NOMO-1 treated with dmso at 0.1 percent for 144 hours (cell line): Measurements from ENCODE around the gene MED27.

ENCODE experiments used
- DNase-seq: peaks from one replicate; lab custom pipeline; 2025; ENCODE audit not compliant: unreplicated experiment; lab: John Stamatoyannopoulos, UW

MED27 gene

DNA sequence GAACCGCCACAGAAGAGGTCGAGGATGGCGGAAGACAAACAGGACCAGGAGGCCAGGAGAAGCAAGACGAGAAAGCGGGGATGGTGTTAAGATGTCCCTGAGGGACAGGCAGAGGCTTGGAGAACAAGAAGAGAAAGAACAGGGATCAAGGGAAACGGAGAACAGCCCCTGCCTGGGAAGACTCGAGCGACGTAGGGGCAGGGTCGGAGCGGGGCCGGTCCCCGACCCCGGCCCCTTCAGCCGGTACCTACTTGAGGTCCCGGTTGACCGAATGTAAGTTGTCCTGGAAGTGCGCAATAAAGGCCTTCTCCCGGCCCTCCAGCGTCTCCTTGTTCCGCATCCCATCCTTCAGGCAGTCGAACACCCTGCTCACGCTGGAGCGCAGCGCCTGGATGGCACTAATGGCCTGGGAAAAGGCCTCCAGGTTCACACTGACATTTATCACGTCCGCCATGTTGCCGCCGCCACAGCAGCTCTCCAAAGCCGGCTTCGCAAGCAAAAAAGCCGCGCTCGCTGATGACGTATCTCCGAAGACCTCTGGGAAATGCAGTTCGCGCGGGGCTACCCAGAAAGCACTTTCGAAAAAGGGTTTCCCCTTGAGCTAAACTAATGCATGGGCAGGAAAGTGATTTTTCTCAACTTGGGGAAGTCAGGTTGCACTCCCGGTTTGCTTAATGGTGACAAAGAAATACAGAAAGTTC is at the start of gene MED27:
MED27 (minus strand) TSS at position 477 of the 701 bp plus-strand sequence; CDS start at position 454, 23 bp downstream.
- peak; percentile 78 for DNase-seq

- no peak for DNase-seq
Measured at GRCh38 chr9:132127888-132128534, 48.3 kb upstream of the MED27 start.

GRCh38 chr9:132126680-132127236 is 47.1 kb upstream of the MED27 start:
- DNase-seq: no peak

DNA sequence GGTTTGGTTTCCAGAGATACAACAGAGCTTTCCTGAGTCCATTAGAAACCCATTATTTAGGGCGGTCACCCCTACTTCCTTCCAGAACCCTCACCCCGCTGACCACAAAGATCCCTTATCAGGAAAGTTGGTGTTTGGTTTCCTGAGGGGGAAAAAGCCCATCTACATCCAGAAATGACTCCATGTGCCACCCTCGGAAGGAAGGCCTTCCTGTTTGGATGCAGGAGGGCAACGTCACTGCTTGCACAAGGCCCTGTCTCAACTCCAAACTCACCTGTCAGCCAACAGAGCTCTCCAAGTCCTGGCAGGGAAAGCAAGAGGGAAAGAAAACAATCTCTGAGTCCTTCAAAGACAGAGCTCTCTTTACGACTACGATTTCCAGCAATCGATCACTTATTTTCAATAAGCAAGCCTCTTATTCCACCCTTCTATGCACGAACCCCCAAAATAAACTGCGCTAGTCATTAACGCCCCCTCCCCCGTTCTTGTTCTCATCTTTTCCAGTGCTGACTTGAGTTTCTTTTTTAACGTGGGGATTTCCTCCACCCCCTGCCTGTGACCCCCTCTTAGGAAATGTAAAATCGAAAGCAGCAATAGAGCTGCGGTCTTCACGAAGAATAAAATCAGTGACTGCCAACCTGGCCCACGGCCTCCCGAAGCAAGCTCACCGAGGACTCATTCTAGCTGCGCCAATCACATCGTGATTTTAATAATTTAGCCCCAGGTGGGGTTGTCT is 46.4 kb upstream of the MED27 start:
- no peak for DNase-seq

GRCh38 chr9:132125361-132125760 is 45.7 kb upstream of the MED27 start:
- no peak for DNase-seq

DNA sequence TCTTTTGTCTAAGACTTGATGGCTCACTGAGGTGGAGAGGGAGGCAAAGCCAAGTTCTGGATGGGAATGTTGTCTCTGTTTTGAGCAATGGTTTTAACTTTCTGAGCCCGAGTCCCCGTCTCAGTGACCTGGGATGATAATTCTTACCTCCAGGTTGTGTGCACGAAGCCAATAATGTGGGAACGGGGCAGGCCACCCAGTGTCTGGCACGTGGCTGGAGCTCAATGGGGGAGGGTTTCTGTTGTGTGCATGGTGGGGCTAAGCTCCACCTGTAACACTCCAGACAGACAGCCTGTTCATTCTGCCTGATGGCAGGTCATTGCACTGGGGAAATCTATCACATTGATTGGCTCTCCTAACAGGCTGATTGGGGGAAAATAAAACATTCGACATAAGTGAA is 45.1 kb upstream of the MED27 start:
- DNase-seq: no peak

- DNase-seq: no peak
Measured at GRCh38 chr9:132121021-132121420, 41.4 kb upstream of the MED27 start.

DNA sequence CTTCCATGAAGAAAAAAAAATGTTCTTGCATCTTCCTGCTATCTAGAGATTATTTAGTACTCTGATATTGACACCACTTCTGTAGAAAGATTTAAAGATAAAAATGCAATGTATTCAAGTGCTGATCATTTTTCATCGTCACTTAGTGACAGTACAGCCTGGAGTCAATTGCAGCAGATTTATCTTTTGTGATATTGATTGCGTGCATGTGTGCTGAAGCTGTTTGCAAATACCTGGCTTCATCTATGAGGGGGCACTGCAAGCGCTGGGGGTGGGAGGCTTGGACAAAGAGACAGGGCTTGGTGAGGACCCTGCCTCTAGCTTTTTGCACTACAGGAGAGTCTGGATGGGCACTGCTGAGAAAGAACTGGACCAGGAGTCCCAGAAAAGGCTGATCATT is 38.0 kb upstream of the MED27 start:
- DNase-seq: no peak

DNA sequence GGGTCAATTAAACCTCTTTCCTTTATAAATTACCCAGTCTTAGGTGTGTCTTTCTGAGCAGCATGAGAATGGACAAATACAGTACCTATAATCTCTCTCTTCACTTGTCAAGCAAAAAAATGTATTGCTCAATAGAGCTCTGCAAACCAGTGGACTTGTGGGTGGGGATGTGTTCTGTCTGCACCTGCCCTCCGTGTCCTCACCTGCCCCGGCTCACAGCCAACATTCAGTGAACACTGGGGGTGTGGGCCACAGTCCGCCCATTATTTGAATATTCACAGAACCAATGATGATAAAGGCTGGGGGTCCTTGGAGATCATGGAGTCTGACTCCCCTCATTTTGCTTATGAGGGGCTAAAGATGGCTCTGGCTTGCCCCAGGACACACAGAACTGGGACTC is 36.9 kb upstream of the MED27 start:
- no peak for DNase-seq

- DNase-seq: peak; percentile 6
Measured at GRCh38 chr9:132114102-132114707, 34.5 kb upstream of the MED27 start.

DNA sequence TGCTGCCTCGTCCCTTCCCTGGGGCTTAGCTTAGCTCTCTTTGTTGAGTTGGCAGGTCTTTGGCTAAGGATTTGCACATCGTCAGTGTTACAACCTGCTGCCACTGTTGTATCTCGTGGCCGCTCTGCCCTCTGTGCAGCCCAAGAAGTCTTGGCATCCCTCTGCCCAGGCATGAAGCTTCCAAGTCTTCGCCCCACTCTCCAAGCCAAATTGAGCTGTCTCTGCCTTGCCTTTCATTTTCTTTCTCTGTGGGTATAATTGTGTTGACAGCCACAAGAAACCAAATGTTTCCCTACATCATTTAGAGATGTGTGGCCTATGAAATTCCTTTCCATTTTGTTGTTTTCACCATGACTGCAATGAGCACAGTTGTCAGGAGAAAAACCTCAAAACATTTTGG is 29.6 kb upstream of the MED27 start:
- no peak for DNase-seq

DNA sequence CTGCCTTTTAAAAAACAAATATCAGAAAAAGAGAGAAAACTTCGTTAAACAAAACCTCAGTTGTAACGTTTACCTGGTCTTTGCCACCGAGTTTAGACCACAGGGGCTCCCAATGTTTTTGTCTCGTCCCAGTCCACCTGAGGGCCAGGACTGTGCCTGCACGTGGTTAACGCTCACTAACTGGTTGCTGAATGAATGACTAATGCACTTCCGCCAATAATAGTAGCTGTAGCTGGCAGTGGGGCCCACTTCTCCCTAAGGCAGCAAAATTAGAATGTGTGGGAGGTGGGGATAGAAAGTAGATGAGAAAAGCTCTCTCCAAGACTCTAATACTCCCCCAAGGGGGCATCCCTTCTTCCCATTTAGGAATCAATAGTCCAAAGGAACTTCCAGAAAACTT is 29.1 kb upstream of the MED27 start:
- DNase-seq: no peak

DNA sequence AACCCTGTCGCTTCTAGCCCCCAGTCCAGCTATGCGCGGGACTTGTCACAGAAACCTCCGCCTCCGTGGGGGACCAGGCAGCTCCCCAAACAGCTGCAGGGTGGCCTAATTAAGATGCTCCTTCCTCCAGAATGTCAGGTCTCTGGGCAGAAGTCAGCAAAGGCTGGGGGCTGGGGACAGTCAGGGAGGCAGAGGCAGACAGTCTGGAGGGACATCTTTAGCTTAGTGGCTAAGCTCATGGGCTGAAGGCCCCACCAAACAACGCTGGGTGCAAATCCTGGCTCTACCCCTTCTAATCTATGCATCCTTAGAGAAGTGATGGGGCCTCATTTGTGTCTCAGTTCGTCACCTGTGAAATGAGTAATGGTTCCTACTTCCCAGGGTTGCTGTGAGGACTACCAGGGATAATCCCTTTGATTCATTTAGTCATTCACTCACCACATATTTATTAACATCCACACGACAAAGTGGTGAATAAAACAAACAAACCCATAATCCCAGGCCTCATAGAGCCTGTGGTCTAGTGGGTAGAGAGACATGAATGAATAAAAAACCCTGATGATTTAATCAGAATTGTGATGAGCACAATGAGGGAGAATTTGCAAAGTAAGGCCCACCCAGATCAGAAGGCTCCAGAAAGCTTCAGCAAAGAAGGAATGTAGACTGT is 20.2 kb upstream of the MED27 start:
- DNase-seq: no peak

DNA sequence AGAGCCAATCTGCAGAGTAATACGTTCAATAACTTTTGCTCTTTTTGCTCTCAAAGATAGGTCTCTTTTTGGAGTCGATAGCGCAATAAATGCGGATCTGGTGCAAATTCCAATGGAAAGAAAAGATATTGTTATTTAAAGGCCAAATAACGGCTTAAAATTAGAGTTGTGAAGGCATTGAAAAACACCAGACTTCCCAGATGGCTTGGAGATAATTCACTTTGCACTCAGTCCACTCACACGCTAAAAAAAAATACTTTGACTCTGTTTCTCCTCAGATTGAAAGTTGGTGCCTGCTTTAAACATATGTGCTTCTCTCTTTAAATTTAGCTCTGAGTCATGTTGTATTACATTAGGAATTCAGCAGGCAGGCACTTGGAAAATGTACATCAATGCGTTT is 19.5 kb upstream of the MED27 start:
- DNase-seq: no peak

- DNase-seq: no peak
Measured at GRCh38 chr9:132094314-132094791, 14.7 kb upstream of the MED27 start.

DNA sequence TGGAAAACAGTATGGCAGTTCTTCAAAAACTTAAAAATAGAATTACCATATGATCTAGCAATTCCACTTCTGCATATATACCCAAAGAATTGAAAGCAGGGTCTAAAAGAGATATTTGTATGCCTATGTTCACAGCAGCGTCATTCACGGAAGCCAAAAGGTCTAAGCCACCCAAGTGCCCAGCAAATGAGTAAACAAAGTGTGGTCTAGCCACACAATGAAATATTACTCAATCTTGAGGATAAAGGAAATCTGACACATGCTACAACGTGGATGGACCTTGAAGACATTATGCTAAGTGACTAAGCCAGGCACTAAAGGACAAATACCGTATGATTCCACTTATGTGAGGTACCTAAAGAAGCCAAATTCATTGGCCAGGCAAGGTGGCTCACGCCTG is 11.1 kb upstream of the MED27 start:
- DNase-seq: no peak

GRCh38 chr9:132087438-132088030 is 7.9 kb upstream of the MED27 start:
- DNase-seq: no peak

GRCh38 chr9:132082188-132082587 is 2.5 kb upstream of the MED27 start:
- no peak for DNase-seq

- DNase-seq: no peak
Measured at GRCh38 chr9:132078699-132079356, 839 bp downstream of the MED27 start.
